Adipose tissue (tissue), 3 donors: ENCODE results near the gene MYL12A. TPM values are rescaled to one million over a fixed set of nuclear protein-coding genes. Genes with fewer than 3 reads are reported as not detected.

Experiments used
- H3K27ac ChIP-seq: one replicate; pipeline ENCODE4 v1.5.1; 2013; ENCODE audit warnings: low read depth, low read length
- WGBS, 3 donors: extraction: QIAGEN DNeasy Blood & Tissue Kit; methylation state at CpG; one replicate each; pipeline ENCODE4 v1.1.7; 2013; 5-methylcytosine and 5-hydroxymethylcytosine counted together
- polyA plus RNA-seq, 3 donors: library from polyadenylated mRNA; stranded (reverse); fragments of 200-250 nt; gene quantifications; one replicate each; pipeline ENCODE4 v1.2.3, GENCODE V29; 2013
- donor health status: healthy with polysubstance abuse.
- donor health status: Bipolar disorder and iron deficiency.
- donor health status: healthy.

Gene MYL12A
- polyA plus RNA-seq, 3 donors = 194 to 633 (median 496) TPM

DNA sequence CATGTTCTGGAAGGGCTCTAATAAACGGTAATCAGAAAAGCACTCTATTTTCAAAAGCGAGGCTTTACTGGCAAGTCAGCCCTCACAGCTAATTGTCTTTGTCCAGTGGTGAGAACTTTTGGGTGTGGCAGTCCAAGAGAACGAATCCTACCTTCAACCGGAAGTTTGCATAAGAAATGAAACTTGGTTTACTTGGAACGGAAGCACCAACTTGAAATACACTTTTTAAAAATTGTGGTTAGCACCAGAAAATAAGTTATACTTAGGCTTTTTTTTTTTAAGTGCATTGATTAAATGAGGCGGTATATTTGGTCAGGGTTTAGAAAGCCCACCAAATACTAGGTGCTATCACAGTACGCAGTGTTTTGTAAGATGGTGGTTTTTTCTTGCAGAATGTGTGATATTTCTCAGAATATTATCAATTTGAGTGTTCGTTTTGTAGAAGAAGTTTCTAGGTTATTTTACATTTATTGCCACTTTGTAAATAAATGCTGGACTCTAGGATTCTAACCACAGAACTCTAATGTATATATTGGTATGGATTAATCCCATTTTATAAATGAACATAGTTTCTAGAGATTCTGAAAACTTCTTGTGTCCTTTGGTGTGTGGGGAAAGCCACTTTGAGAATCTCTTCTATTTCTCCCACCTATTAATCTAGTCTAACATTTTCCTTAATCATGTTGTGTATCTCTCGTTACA, 1.2 kb downstream of the MYL12A start:
- H3K27ac ChIP-seq = peak overlapping the region; percentile 26
- 7 to 15% (median 9%) methylated on average over 9 of the region's 9 CpGs for WGBS, 3 donors

DNA sequence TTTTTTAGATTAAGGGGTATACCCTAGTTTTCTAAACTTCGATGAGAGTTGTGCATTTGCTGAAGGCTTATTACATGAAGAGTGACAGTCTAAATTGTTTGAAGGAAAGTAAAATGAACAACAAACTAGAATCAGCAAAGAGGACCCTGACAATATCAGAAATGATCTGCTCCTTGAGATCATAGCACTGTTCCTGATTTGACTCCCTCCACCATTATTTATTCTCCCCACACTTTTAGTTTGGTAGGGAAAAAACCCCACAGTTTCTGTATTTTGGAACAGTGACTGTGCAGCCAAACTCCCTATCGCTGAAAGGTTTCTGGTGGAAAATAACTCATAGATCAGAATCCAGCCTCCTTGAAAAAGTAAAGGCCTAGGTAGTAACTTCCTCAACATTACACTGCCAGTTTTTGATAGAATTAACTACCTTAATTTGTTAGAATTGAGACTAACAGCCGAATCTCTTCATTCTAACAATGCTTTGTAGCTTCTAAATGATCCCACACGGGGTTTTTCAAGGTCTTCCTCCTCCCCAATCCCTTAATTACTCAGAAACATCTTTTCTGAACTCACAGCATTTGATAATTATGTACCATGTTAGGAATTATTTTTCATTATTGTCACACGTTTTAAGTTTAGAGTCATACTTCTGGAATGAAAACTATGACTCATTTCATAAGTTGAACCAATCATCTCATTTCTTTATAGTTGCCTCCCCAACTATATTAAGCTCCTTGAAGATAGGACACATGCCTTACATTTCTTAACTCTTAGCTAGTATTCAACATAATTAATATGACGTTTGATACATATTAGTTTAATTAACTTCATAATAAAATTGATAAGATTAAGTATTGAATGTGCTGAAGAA, 2.9 kb downstream of the MYL12A start:
- no peak overlapping the region for H3K27ac ChIP-seq
- WGBS, 3 donors = 37 to 48% (median 37%) methylated on average over 6 of the region's 6 CpGs

DNA sequence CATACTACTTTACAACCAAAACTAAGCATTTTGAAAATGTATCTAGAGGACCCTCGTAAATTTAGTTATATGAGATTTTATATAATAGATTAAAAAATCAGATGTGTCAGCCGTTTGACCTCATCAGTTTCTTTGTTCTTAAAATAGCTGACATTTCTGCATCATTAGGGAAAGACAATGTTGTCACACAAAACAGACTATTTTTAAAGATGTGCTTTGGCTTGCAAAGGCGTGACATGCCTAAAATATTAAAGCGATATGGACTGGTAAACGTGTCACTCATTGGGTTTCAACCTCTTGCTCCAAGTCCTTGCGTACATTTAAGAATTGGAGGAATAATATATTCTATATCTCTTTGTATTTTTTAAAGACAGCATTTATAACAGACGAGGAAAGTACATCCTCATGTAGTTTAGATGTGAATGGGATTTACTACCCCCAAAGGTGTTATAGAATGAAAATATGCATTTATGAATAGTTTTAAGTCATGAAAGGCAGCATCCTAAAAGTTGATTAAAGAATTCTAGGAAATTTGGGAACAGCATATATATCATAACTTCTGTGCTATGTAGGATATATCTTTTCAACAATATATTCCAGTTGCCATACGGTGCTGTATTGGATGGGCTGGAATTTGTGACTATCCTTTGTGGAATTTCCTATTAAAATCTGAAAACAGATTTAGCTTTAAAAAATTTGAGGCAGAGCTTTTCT, 3.8 kb downstream of the MYL12A start:
- no peak overlapping the region for H3K27ac ChIP-seq
- 65 to 73% (median 69%) methylated on average over 8 of the region's 8 CpGs for WGBS, 3 donors

DNA sequence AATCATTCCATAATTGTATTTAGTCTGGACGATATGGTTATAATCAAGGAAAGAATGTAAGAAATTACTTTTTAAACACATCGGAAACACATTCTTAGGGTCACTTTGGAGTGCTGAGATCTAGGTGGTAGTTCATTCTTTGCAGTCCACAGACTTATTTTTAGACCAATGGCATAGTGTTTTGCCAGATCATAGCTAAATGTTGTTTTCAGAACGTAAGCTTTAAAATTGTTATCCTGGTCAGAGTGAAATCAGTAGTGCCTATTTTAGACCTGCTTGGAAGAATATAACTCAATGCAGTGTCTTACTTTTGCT, 4.3 kb downstream of the MYL12A start:
- no peak overlapping the region for H3K27ac ChIP-seq
- WGBS, 3 donors = 55 to 72% (median 63%) methylated on average over 3 of the region's 3 CpGs

DNA sequence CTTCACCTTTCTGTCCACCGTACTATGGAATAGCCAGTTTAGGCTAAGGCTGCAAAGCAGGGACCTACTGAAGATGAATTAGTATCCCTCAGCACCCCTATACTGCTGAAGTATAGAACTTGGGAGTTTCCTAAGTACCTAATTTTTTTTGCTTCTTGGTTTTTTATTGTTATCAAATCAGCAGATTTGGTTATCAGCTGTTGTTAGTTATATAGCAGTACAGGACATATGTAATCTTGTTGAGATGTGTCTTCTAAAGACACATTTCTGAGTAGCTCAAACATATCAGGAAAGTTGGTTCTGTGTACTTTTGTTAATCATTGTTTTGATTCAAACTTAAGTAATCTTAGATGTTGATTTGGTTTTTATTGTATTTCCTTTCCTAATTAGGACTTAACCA, 5.2 kb downstream of the MYL12A start:
- 81 to 94% (median 93%) methylated on average over 1 of the region's 1 CpG for WGBS, 3 donors

DNA sequence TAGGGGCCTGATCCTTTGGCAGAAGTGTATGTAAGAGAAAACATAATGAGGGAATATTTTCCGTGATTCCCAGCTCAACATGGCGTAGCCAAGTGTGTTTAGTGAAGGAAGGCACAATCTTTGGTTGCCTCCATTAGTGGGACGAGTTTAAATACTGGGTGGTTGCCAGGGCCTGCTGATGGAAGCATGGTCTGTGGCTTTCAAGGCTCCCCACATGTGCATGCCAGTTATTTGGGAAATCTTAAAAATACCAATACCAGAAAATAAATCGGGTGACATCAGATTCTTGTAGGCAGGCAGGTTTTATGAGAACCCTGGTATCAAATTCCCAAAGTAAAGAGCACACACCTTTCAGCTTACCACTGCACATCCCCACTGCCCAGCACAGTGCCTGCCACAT, 7.1 kb downstream of the MYL12A start:
- no peak overlapping the region for H3K27ac ChIP-seq
- 83 to 91% (median 87%) methylated on average over 4 of the region's 4 CpGs for WGBS, 3 donors

More for the DNA sequence above, 5.2 kb downstream of the MYL12A start:
- no peak overlapping the region for H3K27ac ChIP-seq

DNA sequence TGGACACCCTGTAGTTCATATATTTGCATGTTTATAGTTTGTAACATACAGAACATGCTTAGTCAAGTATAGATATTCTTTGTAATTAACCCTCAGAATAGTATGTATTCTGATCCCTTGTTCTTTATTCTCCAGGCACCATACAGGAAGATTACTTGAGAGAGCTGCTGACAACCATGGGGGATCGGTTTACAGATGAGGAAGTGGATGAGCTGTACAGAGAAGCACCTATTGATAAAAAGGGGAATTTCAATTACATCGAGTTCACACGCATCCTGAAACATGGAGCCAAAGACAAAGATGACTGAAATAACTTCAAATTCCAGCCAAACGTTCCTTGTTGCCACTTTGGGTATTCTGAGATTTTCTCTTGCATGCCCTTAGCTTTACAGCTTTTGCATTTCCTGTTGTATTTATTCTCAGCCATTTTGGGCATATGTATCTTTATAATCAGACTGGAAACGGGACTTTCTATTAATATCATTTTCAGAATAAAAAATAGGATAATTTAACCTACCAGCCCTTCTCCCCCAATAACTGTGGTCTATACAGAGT, 8.1 kb downstream of the MYL12A start:
- WGBS, 3 donors = 54 to 73% (median 59%) methylated on average over 5 of the region's 5 CpGs
- H3K27ac ChIP-seq = no peak overlapping the region

DNA sequence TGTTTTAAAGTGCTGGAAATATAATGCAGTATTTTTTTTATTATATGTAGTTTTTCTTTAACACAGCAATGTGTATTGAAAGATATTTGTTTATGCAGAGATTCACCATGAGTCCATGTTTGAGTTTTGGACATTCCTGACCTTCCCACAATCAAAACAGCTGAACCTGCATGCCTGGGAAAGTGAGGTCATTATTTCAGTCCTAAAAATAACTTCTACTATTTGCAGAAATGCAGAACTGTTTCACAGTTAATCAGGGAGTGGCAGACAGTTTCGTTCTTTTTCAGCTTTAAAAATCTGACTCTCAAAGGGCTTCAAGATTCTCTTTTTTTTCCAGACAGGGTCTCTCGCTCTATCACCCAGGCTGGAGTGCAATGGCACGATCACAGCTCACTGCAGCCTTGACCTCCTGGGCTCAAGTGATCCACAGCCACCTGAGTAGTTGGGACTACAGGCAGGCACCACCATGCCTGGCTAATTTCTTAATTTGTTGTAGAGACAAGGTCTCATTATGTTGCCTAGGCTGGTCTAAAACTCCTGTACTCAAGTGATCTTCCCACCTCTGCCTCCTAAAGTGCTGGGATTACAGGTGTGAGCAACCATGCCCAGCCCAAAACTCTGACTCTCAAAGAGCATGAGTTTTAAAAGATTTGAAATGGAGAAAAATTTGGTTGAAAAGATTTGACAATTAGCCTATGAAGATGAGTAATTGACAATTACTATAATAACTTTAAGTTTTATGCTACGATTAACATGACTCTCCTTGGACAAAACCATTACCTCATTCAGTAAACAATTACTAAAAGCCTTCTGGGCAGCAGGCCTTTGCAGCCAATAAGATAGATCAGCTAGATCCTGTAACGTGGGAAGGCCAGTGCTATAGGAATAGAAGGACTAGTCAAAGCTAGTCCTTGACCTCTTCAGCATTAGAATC, 9.4 kb downstream of the MYL12A start:
- H3K27ac ChIP-seq = no peak overlapping the region

DNA sequence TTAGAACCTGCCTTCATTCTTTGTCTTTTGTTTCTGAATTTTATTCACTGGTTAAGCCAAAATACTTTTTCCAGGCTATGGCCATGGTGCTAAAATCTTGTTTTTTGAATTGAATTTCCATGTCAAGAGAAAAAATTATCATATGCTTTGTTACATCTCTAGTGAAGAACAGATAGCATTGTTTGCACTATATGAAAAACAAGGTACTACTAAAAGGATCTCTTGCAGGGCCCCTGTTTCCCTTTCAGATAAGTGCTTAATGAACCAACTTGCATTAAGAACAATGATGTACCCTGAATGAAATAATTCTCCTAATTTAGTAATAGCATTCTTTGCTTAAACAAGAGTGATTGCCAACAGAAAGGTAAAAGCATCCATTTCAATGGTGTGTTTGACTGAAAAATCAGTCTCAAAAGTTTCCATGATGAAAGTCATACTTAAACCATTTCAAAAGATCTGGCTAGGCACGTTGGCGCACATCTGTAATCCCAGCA, 10.1 kb downstream of the MYL12A start:
- WGBS, 3 donors = 88 to 94% (median 90%) methylated on average over 2 of the region's 2 CpGs
- no peak overlapping the region for H3K27ac ChIP-seq

More for the DNA sequence above, 9.4 kb downstream of the MYL12A start:
- 26 to 68% (median 64%) methylated on average over 5 of the region's 5 CpGs for WGBS, 3 donors

DNA sequence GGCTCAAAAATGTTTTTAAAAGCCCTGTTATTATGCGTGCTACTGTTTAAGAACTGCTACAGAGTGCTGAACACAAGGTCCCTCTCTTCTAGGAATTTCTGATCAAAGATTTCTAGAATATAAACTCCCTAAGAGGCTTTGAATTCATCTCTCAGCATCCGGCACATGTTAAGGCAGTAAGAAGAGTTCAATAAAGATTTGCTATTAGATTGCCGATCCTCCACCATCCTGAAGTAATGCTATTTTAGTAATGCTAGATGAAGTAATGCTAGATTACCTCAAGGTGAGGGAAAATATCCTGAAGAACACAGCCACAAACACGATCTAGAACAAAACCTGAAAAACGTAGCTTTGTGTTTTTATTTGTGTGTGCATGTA, 13.4 kb downstream of the MYL12A start:
- WGBS, 3 donors = 7 to 22% (median 15%) methylated on average over 5 of the region's 5 CpGs
- peak overlapping the region; percentile 94 for H3K27ac ChIP-seq

DNA sequence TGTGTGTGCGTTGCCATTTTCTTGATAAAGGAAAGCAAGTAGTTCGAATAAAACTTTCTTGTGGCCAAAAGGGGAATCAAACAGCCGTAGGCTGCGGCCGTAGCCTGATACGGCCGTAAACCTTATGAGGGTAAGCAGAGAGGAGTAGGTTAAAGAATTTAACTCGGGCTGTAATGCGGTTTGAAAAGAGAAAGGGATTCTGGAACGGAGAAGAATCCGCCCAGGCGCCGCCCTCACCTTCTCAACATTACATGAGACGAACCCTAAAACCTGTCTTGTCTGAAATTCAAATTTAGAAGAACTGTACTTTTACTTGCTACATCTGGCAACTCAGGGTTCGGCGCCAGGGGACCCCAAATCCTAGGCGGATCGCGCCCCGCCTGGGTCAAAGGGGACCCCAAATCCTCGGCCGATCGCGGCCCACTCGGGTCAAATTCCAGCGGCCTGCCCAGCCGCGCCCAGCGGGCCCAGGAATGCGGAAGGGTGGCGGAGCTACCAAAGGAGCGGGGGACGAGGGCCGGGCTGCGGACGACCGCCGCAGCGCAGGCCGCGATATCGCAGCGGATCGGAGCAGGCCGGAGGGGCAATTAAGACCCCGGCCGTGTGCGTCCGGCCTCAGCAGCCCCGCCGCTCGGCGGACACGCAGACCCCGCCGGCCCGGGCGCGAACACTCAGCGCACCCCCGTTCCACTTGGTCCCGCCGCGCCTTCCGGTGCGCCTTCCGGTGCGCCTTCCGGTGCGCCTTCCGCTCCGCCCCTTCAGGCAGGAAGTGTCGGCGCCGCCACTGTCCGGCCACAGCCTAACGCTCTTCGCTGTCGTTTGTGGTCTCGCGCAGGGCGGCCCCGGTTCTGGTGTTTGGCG, 14.0 kb downstream of the MYL12A start, which contains the start of gene MYL12B:
Gene MYL12B (plus strand): TSS at position 761 of the 861 bp plus-strand sequence. CDS start 10,766 bp downstream, outside the sequence.
- WGBS, 3 donors = 0% methylated on average over 73 to 84 of the region's 84 CpGs

DNA sequence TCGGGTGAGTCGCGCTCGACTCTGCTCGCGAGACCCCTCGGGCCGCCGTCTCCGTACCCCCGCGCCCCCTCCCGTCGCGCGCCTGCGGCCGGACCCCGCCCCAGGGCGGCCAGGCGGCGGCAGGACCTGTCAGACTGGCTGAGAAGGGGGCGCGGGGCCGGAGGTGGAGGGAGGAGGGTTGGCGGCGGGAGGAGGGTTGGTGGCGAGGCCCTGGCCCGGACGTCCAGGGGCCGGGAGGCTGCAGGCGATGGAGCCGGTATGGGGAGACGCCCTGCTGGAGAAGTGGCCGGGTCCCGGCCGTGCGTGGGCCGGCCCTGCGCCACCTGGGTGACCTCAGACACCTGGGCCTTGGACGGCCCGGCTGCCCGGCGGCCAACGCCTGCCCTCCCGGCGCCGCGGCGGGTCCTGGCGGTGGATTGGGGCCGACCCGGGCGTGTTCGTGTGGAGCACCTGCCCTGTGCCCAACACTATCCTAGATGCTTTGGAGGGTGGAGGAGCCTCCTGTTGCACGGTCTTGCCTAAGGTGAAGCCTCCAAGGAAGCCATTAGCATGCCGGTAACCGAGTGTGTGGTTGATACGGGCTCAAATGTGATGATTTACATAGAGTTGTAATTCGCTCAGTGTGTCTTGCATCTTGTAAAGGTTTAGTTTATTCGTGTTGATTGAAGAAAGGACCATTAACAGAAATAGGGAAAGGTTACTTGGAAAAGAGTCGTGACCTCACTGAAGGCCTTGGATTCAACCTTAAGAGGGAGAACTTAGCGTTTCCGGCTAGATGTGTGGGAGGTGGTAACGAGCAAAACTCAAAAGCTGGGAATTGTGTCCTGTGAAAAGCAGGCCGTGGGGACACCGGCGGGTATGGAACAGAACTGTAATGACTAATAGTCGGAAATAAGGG, 14.9 kb downstream of the MYL12A start:
- peak overlapping the region; percentile 94 for H3K27ac ChIP-seq
- 0 to 1% (median 1%) methylated on average over 60 to 69 of the region's 69 CpGs for WGBS, 3 donors

More for the DNA sequence above, 14.0 kb downstream of the MYL12A start, which contains the start of gene MYL12B:
- H3K27ac ChIP-seq = peak within 1 kb of the TSS; percentile 94

DNA sequence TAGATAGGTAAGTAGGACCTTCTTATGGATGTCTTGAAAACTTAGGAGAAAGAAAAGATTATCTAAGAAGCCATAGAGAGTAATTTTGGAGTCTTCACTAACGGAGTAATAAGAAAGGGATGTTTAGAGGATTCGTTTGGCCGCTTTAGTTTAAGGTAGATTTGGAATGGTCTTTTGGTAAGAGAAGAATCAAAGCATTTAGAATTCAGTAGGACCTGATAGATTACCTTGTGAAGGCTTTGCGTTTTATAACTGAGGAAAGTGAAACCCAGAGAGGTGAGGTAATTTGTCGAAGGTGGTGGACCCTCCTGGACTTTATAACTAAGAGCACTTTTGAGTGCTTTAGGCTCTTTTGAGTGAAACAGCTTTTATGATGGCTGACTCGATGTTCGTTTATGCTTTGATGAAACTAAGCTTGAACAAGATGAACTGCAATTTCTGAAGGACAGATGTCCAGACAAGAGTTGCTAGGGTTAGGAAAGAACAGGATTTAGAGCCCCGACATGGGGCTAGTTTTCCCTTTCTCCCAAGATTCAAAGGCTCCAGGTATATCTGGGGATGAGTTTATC, 15.6 kb downstream of the MYL12A start:
- WGBS, 3 donors = 15 to 30% (median 21%) methylated on average over 8 of the region's 8 CpGs

DNA sequence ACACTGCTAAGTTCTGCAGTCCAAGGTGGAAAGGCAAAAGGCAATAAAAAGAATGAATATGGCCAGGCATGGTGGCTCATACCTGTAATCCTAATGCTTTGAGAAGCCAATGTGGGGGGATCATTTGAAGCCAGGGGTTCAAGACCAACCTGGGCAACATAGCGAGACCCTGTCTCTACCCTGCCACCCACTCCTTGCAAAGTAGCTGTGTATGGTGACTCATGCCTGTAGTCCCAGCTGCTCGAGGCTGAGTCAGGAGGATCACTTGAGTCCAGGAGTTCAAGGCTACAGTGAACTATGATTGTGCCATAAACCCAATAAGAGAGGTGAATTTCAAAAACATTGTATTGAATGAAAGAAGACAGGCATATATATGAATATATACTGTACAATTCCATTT, 16.8 kb downstream of the MYL12A start:
- 59 to 80% (median 71%) methylated on average over 2 of the region's 2 CpGs for WGBS, 3 donors
- H3K27ac ChIP-seq = no peak overlapping the region

More for the DNA sequence above, 15.6 kb downstream of the MYL12A start:
- no peak overlapping the region for H3K27ac ChIP-seq

DNA sequence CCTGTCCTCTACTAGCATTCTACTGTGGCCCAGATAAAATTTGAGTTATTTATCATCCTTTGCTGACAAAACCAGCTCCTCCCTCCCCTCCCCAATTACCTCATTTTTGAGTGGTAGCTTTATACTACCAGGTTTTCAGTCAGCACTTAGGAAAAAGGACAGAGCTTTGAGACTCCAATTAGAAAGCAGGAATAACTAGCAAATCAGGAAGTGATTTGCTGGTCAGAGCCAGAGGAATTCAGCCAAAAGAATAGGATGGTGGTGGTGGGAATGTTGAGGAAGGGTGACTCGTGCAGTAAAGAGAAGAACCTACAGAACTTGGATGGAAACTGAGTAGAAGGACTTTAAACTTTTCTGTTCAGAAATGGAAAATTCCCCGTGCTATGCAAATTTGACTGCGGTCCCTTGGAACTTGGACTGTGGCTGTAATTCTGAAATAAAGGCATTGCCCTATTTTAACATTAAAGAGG, 18.0 kb downstream of the MYL12A start:
- 57 to 70% (median 64%) methylated on average over 3 of the region's 3 CpGs for WGBS, 3 donors
- H3K27ac ChIP-seq = no peak overlapping the region
